ENCODE data around the gene FPR2. TPM values are rescaled to one million over a fixed set of nuclear protein-coding genes. Genes with fewer than 3 reads are reported as not detected.

Gene FPR2
- total and polyA plus RNA-seq, 2 experiments from 2014 or later, result not detected

- DNase-seq (ENCODE audit: low spot score) (no peak), ATAC-seq (no peak)
- no peaks in the 10 kb centered on the region for H3F3A ChIP-seq (replicated peaks; ENCODE audit: low read depth)
- no peaks in the 10 kb centered on the region; the same call in none of the 2 replicates for H3K27me3 ChIP-seq (ENCODE audit: insufficient read depth)
- no peak overlapping the region for H3K27ac Mint-ChIP-seq
- H3K36me3 Mint-ChIP-seq (ENCODE audit: low read depth), result no peaks in the 10 kb centered on the region
- H2AFZ ChIP-seq, result no peak overlapping the region
- no peak overlapping the region for H3K27ac ChIP-seq (ENCODE audit: low read depth)
- H3K79me2 ChIP-seq (replicated peaks; ENCODE audit: insufficient read depth), result no peaks in the 10 kb centered on the region
- H3K4me1 Mint-ChIP-seq, result no peaks in the 10 kb centered on the region; the same call in 2 of the 3 replicates
- no peaks in the 10 kb centered on the region for H3K9me2 ChIP-seq (ENCODE audit: insufficient read depth)
- no peak overlapping the region for H3K4me3 ChIP-seq
- no peaks in the 10 kb centered on the region for H3K4me1 ChIP-seq (ENCODE audit: insufficient read depth)
- H3K9me3 Mint-ChIP-seq, result no peaks in the 10 kb centered on the region
- TF ChIP-seq EZH2 (IDR thresholded peaks at IDR 0.05; ENCODE audit: low read depth, unreplicated experiment) (no peak), EZH2phosphoT487 (IDR thresholded peaks at IDR 0.05; ENCODE audit: unreplicated experiment) (no peak), ETS1 (IDR thresholded peaks at IDR 0.05) (no peak), CREB1 (CRISPR knock-in tag; IDR thresholded peaks at IDR 0.05; ENCODE audit: low read depth) (no peak), STAT1 (IDR thresholded peaks at IDR 0.05; ENCODE audit: unreplicated experiment) (no peak), ZNF462 (CRISPR knock-in tag; IDR thresholded peaks at IDR 0.05) (no peak), ZNF331 (CRISPR knock-in tag; IDR thresholded peaks at IDR 0.05; ENCODE audit: low read depth) (no peak)
- H3K4me3 Mint-ChIP-seq, result no peak overlapping the region
- peaks cover 3% of the 10 kb centered on the region for H3K27me3 Mint-ChIP-seq (ENCODE audit: insufficient read depth, low read depth, poor library complexity)
- H3K36me3 ChIP-seq (ENCODE audit: insufficient read depth), result no peaks in the 10 kb centered on the region
- no peak overlapping the region for H3K4me2 ChIP-seq
- no peaks in the 10 kb centered on the region for H4K20me1 ChIP-seq (replicated peaks; ENCODE audit: insufficient read depth)
Observed at GRCh38 chr19:51779181-51779580, 18.2 kb downstream of the FPR2 start.
